ENCODE results near the gene AGPS. TPM values are rescaled to one million over a fixed set of nuclear protein-coding genes. Genes with fewer than 3 reads are reported as not detected.

Gene AGPS
- total RNA-seq, 2 experiments from 2014 or later = 2.1 to 9.6 TPM

DNA sequence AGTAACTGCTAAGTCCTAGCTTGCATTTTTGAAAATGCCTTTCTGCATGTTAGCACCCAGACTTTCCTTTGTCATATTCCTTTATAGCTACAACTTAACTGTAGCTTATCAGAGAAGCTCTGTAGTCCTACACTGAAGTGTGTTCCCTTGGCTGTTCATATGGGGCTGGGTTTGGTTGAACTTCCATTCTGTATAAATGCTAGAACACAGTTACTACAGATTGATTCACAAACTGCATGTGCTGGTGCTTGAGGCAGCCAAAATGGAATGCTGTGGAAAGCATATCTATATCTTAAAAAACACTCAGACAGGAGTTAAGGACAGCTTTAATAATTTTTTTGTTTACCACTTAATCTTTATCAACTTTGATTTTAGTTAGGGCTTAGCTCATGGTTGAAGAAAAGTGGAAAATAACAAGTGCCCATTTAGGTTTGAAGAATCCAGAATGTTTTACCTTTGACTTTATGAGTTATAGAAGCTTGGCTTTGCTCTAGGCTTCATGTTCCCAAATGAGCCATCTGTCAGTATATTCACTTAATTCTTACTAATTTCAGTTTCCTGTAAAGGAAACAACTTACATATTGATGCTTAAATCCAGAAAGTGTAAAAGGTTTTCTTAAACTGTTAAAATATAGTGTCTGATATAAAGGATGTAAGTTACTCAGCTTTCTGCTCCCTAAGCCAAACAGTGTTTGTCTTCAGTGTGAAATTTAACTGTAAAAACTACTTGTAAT, 148.9 kb downstream of the AGPS start:
- H3K27ac ChIP-seq (ENCODE audit: low read depth, low read length, poor library complexity, severe bottlenecking) = no peak overlapping the region
- no peak for DNase-seq (ENCODE audit: low spot score)
- H3K36me3 ChIP-seq (ENCODE audit: insufficient read depth, low read length) = no peaks in the 10 kb centered on the region
- no peak overlapping the region for H3K4me2 ChIP-seq (ENCODE audit: low read length)
- H3K4me1 ChIP-seq (ENCODE audit: insufficient read depth, low read length, poor library complexity, severe bottlenecking) = peaks cover 13% of the 10 kb centered on the region
- peaks cover 5% of the 10 kb centered on the region; the same call in 1 of the 2 replicates for H3K9me3 ChIP-seq (ENCODE audit: low read length)
- ChIA-PET POLR2A (interaction anchor here (1.0 to 1.9 kb wide), 7 partner anchors 8 to 36 kb away, joined by 3 to 9 read pairs (median 3); a partner anchor contains a TSS), CTCF (ENCODE audit: unreplicated experiment) (no interaction called here)
- no peak overlapping the region for H3K4me3 ChIP-seq (ENCODE audit: low read depth, low read length, poor library complexity, severe bottlenecking)
- H3K9me2 ChIP-seq (ENCODE audit: insufficient read depth, low read length) = no peaks in the 10 kb centered on the region
- H2AFZ ChIP-seq (ENCODE audit: low read length) = no peak overlapping the region
- TF ChIP-seq, protein P1, sequence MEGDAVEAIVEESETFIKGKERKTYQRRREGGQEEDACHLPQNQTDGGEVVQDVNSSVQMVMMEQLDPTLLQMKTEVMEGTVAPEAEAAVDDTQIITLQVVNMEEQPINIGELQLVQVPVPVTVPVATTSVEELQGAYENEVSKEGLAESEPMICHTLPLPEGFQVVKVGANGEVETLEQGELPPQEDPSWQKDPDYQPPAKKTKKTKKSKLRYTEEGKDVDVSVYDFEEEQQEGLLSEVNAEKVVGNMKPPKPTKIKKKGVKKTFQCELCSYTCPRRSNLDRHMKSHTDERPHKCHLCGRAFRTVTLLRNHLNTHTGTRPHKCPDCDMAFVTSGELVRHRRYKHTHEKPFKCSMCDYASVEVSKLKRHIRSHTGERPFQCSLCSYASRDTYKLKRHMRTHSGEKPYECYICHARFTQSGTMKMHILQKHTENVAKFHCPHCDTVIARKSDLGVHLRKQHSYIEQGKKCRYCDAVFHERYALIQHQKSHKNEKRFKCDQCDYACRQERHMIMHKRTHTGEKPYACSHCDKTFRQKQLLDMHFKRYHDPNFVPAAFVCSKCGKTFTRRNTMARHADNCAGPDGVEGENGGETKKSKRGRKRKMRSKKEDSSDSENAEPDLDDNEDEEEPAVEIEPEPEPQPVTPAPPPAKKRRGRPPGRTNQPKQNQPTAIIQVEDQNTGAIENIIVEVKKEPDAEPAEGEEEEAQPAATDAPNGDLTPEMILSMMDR (conservative IDR thresholded peaks at IDR 0.05; ENCODE audit: low read length) = no peak
- no peak for TF ChIP-seq EZH2phosphoT487 (IDR thresholded peaks at IDR 0.05; ENCODE audit: borderline replicate concordance, low read depth, low read length)
- no peaks in the 10 kb centered on the region for H4K20me1 ChIP-seq (ENCODE audit: insufficient read depth, low read length)
- no TSS peak for BruUV-seq (replicated peaks)
- no peaks in the 10 kb centered on the region for H3K79me2 ChIP-seq (ENCODE audit: insufficient read depth, low read depth, low read length)
- intact Hi-C loops (cut with micrococcal nuclease; ENCODE audit: unreplicated experiment) = no loop called here

DNA sequence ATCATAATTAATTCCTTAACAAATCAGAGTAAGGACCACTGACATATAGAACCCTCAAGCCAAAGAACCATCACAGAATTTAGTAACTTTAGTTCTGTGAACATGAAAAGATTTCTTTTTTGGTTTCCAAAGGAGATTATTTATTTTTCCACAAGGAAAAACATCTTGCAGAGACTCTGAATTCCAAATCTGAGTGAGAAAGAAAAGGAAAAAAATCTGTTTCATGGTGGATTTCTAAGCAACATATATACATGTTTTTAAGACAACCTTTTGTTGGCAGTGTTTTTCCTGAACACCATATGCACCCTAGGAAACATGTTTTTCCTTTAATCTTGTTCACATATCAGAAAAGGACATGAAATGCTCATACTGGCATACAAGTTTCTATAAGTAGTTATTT, 149.8 kb downstream of the AGPS start:
- no peak overlapping the region for H3K4me3 ChIP-seq (ENCODE audit: low read depth, low read length, poor library complexity, severe bottlenecking)
- POLR2A ChIA-PET = interaction anchor here (1.7 to 1.9 kb wide), 2 partner anchors 10 to 23 kb away, joined by 5 to 9 read pairs; a partner anchor contains a TSS
- no peaks in the 10 kb centered on the region for H3K9me2 ChIP-seq (ENCODE audit: insufficient read depth, low read length)
- no peak for DNase-seq (ENCODE audit: low spot score)
- no peak overlapping the region for H3K27ac ChIP-seq (ENCODE audit: low read depth, low read length, poor library complexity, severe bottlenecking)
- no peak overlapping the region for H3K4me2 ChIP-seq (ENCODE audit: low read length)
- H3K9me3 ChIP-seq (ENCODE audit: low read length) = peaks cover 5% of the 10 kb centered on the region; the same call in 1 of the 2 replicates
- no peak overlapping the region for H2AFZ ChIP-seq (ENCODE audit: low read length)
- no peak for TF ChIP-seq EZH2phosphoT487 (IDR thresholded peaks at IDR 0.05; ENCODE audit: borderline replicate concordance, low read depth, low read length)
- TF ChIP-seq, protein P1 (conservative IDR thresholded peaks at IDR 0.05; ENCODE audit: low read length) = no peak
- H3K4me1 ChIP-seq (ENCODE audit: insufficient read depth, low read length, poor library complexity, severe bottlenecking) = peaks cover 13% of the 10 kb centered on the region
- H3K79me2 ChIP-seq (ENCODE audit: insufficient read depth, low read depth, low read length) = no peaks in the 10 kb centered on the region
- no peaks in the 10 kb centered on the region for H4K20me1 ChIP-seq (ENCODE audit: insufficient read depth, low read length)
- no TSS peak for BruUV-seq (replicated peaks)
- H3K36me3 ChIP-seq (ENCODE audit: insufficient read depth, low read length) = no peaks in the 10 kb centered on the region
- intact Hi-C loops (cut with micrococcal nuclease; ENCODE audit: unreplicated experiment) = no loop called here
- CTCF ChIA-PET (ENCODE audit: unreplicated experiment) = no interaction called here
